Endothelial cell of umbilical vein (primary cell): ENCODE data around the gene RIPOR3. TPM values are rescaled to one million over a fixed set of nuclear protein-coding genes. Genes with fewer than 3 reads are reported as not detected.

ENCODE experiments used
- BruUV-seq: library from RNA; stranded (reverse); fragments of 400-500 nt; replicated peaks from 2 replicates; lab custom pipeline; 2021; lab: Mats Ljungman, UMichigan
- CTCF ChIA-PET: fragments of 300-600, 350-600 bp; sonication (Branson Sonifier 250); formaldehyde crosslinking; loops from one replicate; lab custom pipeline; 2021; ENCODE audit warnings: antibody characterized with exemption, inconsistent platforms; lab: Charles Lee
- POLR2A ChIA-PET: fragments of 300-600, 350-600 bp; sonication (Branson Sonifier 250); formaldehyde crosslinking; loops from one replicate; lab custom pipeline; 2021; ENCODE audit warnings: antibody characterized with exemption, inconsistent platforms; lab: Charles Lee
- DNase-seq: peaks from one replicate; pipeline ENCODE4 v3.0.0-alpha.2; 2011; ENCODE audit warnings: low read depth, low spot score
- FAIRE-seq: peaks from 2 replicates; lab custom pipeline; 2011; peaks lifted over from hg19 to GRCh38; lab: Jason Lieb, UNC
- H2AFZ ChIP-seq: 2 replicates; pipeline ENCODE4 v1.6.0; 2012; ENCODE audit warnings: low read depth, low read length, control low read depth, inconsistent platforms
- H3K27ac ChIP-seq: 2 replicates; pipeline ENCODE4 v1.5.1; 2011; ENCODE audit warnings: low read depth, mild to moderate bottlenecking, control low read depth, low read length, moderate library complexity; ENCODE audit not compliant: insufficient read depth
- H3K27me3 ChIP-seq, 2 experiments: 2 replicates each; pipeline versions ENCODE4 v1.6.0 to v1.6.1; 2011; ENCODE audit warnings: low read length in 2 of 2, mixed read lengths in 1 of 2; ENCODE audit not compliant: control insufficient read depth in 2 of 2, insufficient read depth in 2 of 2
- H3K36me3 ChIP-seq, 2 experiments: 2 replicates in 1 of 2; 3 replicates in 1 of 2; pipeline ENCODE4 v1.5.1; 2011; ENCODE audit warnings: low read length in 2 of 2, mild to moderate bottlenecking in 1 of 2, moderate library complexity in 1 of 2; ENCODE audit not compliant: control insufficient read depth in 2 of 2, insufficient read depth in 2 of 2; ENCODE audit errors: extremely low read depth in 1 of 2
- H3K4me1 ChIP-seq: 3 replicates; pipeline ENCODE4 v1.5.1; 2011; ENCODE audit warnings: mild to moderate bottlenecking, low read length; ENCODE audit not compliant: control insufficient read depth, insufficient read depth; ENCODE audit errors: extremely low read depth
- H3K4me2 ChIP-seq: 2 replicates; pipeline ENCODE4 v1.6.1; 2011; ENCODE audit warnings: low read length, control low read depth, mixed read lengths; ENCODE audit not compliant: insufficient read depth
- H3K4me3 ChIP-seq, 3 experiments: fragments of 200-600 bp in 1 of 3; sonication (generic), shearing (Covaris generic) in 1 of 3; replicated peaks in 1 of 3; 2 replicates each; pipeline ENCODE4 v1.5.1; 2011 to 2016; ENCODE audit warnings: control low read depth in 3 of 3, low read length in 3 of 3, mild to moderate bottlenecking in 2 of 3, inconsistent platforms in 1 of 3, low read depth in 1 of 3, moderate library complexity in 1 of 3; ENCODE audit not compliant: insufficient read depth in 1 of 3
- H3K79me2 ChIP-seq: 2 replicates; pipeline ENCODE4 v1.6.0; 2012; ENCODE audit warnings: low read length, inconsistent platforms; ENCODE audit not compliant: control insufficient read depth, insufficient read depth
- H3K9ac ChIP-seq: replicated peaks from 2 replicates; pipeline ENCODE3; 2011; ENCODE audit warnings: low read length, control low read depth; ENCODE audit not compliant: insufficient read depth; ENCODE audit errors: extremely low read depth
- H3K9me1 ChIP-seq: replicated peaks from 3 replicates; pipeline ENCODE4 v1.6.0; 2011; ENCODE audit warnings: mild to moderate bottlenecking, low read length; ENCODE audit not compliant: control insufficient read depth, insufficient read depth; ENCODE audit errors: extremely low read depth
- H3K9me3 ChIP-seq: replicated peaks from 2 replicates; pipeline ENCODE4 v1.5.1; 2012; ENCODE audit warnings: low read length, inconsistent platforms; ENCODE audit not compliant: control insufficient read depth, insufficient read depth
- H4K20me1 ChIP-seq: replicated peaks from 2 replicates; pipeline ENCODE3; 2011; ENCODE audit warnings: mild to moderate bottlenecking, low read length; ENCODE audit not compliant: control insufficient read depth, insufficient read depth; ENCODE audit errors: extremely low read depth
- CTCF ChIP-seq, 2 donors: IDR thresholded peaks; 1 replicate in 1 of 2; 2 replicates in 1 of 2; pipeline ENCODE4 v1.5.1; 2011; ENCODE audit warnings: low read length in 2 of 2, mild to moderate bottlenecking in 2 of 2, moderate library complexity in 2 of 2, control low read depth in 1 of 2, inconsistent platforms in 1 of 2, low read depth in 1 of 2; ENCODE audit not compliant: insufficient read depth in 1 of 2; ENCODE audit errors: extremely low read depth in 1 of 2
- EZH2 ChIP-seq: IDR thresholded peaks from 2 replicates; pipeline ENCODE4 v1.6.1; 2012; ENCODE audit warnings: borderline replicate concordance, low read depth, mild to moderate bottlenecking, moderate library complexity, low read length, inconsistent platforms; ENCODE audit not compliant: severe bottlenecking
- FOS ChIP-seq: IDR thresholded peaks from 2 replicates; pipeline ENCODE4 v1.6.1; 2011; ENCODE audit warnings: mild to moderate bottlenecking, low read length, moderate library complexity, borderline replicate concordance; ENCODE audit not compliant: insufficient read depth
- GATA2 ChIP-seq: IDR thresholded peaks from 2 replicates; pipeline ENCODE4 v1.7.0; 2011; ENCODE audit warnings: low read depth, mild to moderate bottlenecking, moderate library complexity, mixed read lengths, low read length; ENCODE audit not compliant: insufficient read length, insufficient read depth
- MAX ChIP-seq: IDR thresholded peaks from 2 replicates; pipeline ENCODE4 v1.6.1; 2011; ENCODE audit not compliant: insufficient read depth, insufficient read length
- MYC ChIP-seq: IDR thresholded peaks from one replicate; pipeline ENCODE4 v1.6.1; 2011; ENCODE audit warnings: mild to moderate bottlenecking, low read depth, low read length
- POLR2A ChIP-seq: IDR thresholded peaks from 2 replicates; pipeline ENCODE4 v1.6.1; 2012; ENCODE audit warnings: low read depth, mild to moderate bottlenecking, control low read depth, low read length
- POLR2AphosphoS5 ChIP-seq: IDR thresholded peaks from 2 replicates; pipeline ENCODE4 v1.6.1; 2012; ENCODE audit warnings: low read depth, mild to moderate bottlenecking, control low read depth, low read length, moderate library complexity; ENCODE audit not compliant: insufficient read depth
- dilution Hi-C: fragments of 300-500 bp; cut with MboI; formaldehyde crosslinking; loops from one replicate; pipeline ENCODE4 v1.15.0; 2019; ENCODE audit warnings: low sequenced_read_pairs; ENCODE audit not compliant: extremely low pct_ligation_motif_present
- intact Hi-C: fragments of 100-400 bp; cut with micrococcal nuclease; formaldehyde crosslinking; loops from one replicate; pipeline ENCODE4 v1.10.0; 2022
- polyA plus RNA-seq, 4 experiments: library from polyadenylated mRNA; depleted of rRNA in 3 of 4; stranded (reverse) in 3 of 4; unstranded in 1 of 4; fragments of >200 nt; gene quantifications; 2 replicates each; pipeline versions ENCODE4 v1.2.1 to v1.2.3, GENCODE V29; 2011 to 2012; ENCODE audit warnings: missing spikeins in 1 of 4
- total RNA-seq: library from RNA; stranded (reverse); gene quantifications from 2 replicates; pipeline ENCODE4 v1.2.3, GENCODE V29; 2021

The RIPOR3 gene
- total and polyA plus RNA-seq, 2 donors (not counting 3 experiments of a cell fraction or from before 2014, with no cell fraction given): not detected

DNA sequence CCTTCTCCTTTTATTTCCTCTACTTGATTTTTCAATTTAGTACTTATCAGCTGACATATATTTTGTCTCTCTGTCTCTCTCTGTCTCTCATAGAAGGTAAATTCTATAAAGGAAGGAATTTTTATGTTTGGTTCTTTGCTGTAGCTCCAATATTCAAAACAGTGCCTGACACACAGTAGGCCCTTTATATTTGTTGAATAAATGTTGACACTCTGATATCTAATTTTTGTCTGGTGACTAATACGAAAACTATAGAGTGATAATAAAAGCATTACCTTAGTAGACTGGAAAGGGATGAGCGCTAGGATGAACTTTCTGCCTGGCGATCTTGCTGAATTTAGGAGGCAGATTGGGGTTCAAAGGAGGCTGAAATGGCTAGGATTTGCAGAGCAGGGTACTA is 138.4 kb downstream of the RIPOR3 start:
- peaks cover 2% of the 10 kb centered on the region in 2 experiments for H3K36me3 ChIP-seq
- CTCF ChIA-PET: interaction anchor here (0.5 to 11.7 kb wide), 6 partner anchors 9 to 587 kb away, joined by 3 to 99 read pairs (median 4); no protein-coding TSS in a partner anchor
- no TSS peak for BruUV-seq
- no peak overlapping the region for H3K9ac ChIP-seq
- H3K4me2 ChIP-seq: no peak overlapping the region
- dilution Hi-C loops (no loop called here), intact Hi-C loops (no loop called here)
- H3K9me1 ChIP-seq: no peaks in the 10 kb centered on the region
- no peaks in the 10 kb centered on the region for H4K20me1 ChIP-seq
- peaks cover 11% of the 10 kb centered on the region for H3K4me1 ChIP-seq
- H3K27ac ChIP-seq: no peak overlapping the region
- H3K4me3 ChIP-seq: no peak overlapping the region
- FAIRE-seq: no peak
- no peaks in the 10 kb centered on the region for H3K27me3 ChIP-seq
- DNase-seq: no peak
- TF ChIP-seq EZH2 (no peak), CTCF (IDR thresholded peaks at IDR 0.05; ENCODE audit: extremely low read depth in 1 of 2, insufficient read depth in 1 of 2, low read depth in 1 of 2, low read length in 2 of 2) (no peak), POLR2AphosphoS5 (no peak), GATA2 (no peak), MYC (no peak), FOS (no peak), POLR2A (no peak), MAX (no peak)
- peaks cover 84% of the 10 kb centered on the region for H3K79me2 ChIP-seq
- H3K9me3 ChIP-seq: no peaks in the 10 kb centered on the region
- H2AFZ ChIP-seq: no peak overlapping the region
- POLR2A ChIA-PET: no interaction called here
